ENCODE data around the gene PHLDA1.

PHLDA1 gene

GRCh38 chr12:76031414-76032042 is at the start of gene PHLDA1:
TSS of gene PHLDA1 (minus strand) at chr12:76031776.
- peak; percentile 83 for DNase-seq

GRCh38 chr12:76080729-76081415 is 49.3 kb upstream of the PHLDA1 start:
- DNase-seq = no peak

- DNase-seq = no peak
Observed at GRCh38 chr12:76080017-76080728, 48.6 kb upstream of the PHLDA1 start.

GRCh38 chr12:76078748-76079147 is 47.2 kb upstream of the PHLDA1 start:
- no peak for DNase-seq

- DNase-seq = no peak
Observed at GRCh38 chr12:76075448-76075847, 43.9 kb upstream of the PHLDA1 start.

- no peak for DNase-seq
Observed at GRCh38 chr12:76074701-76075336, 43.2 kb upstream of the PHLDA1 start.

GRCh38 chr12:76073561-76073960 is 42.0 kb upstream of the PHLDA1 start:
- DNase-seq = no peak

- no peak for DNase-seq
Observed at GRCh38 chr12:76072568-76072967, 41.0 kb upstream of the PHLDA1 start.

GRCh38 chr12:76069339-76069738 is 37.8 kb upstream of the PHLDA1 start:
- no peak for DNase-seq

GRCh38 chr12:76065917-76066316 is 34.3 kb upstream of the PHLDA1 start:
- DNase-seq = no peak

- DNase-seq = no peak
Observed at GRCh38 chr12:76064904-76065303, 33.3 kb upstream of the PHLDA1 start.

- DNase-seq = no peak
Observed at GRCh38 chr12:76060111-76060510, 28.5 kb upstream of the PHLDA1 start.

- no peak for DNase-seq
Observed at GRCh38 chr12:76057326-76057725, 25.8 kb upstream of the PHLDA1 start.

GRCh38 chr12:76055393-76055792 is 23.8 kb upstream of the PHLDA1 start:
- no peak for DNase-seq

- no peak for DNase-seq
Observed at GRCh38 chr12:76049575-76050251, 18.1 kb upstream of the PHLDA1 start.

- no peak for DNase-seq
Observed at GRCh38 chr12:76047742-76048141, 16.2 kb upstream of the PHLDA1 start.

- DNase-seq = no peak
Observed at GRCh38 chr12:76047060-76047459, 15.5 kb upstream of the PHLDA1 start.

GRCh38 chr12:76043377-76043776 is 11.8 kb upstream of the PHLDA1 start:
- DNase-seq = no peak

- no peak for DNase-seq
Observed at GRCh38 chr12:76042147-76042546, 10.6 kb upstream of the PHLDA1 start.

GRCh38 chr12:76041406-76041805 is 9.8 kb upstream of the PHLDA1 start:
- no peak for DNase-seq

- DNase-seq = no peak
Observed at GRCh38 chr12:76040461-76040860, 8.9 kb upstream of the PHLDA1 start.

GRCh38 chr12:76038176-76038575 is 6.6 kb upstream of the PHLDA1 start:
- DNase-seq = no peak

All from NCI-H1105 treated with DMSO at 0.1 percent for 48 hours (cell line).